Measurements from ENCODE around the gene CHD3.

Gene CHD3
- total RNA-seq = 444 to 560 reads per million in 2 donors

- DNase-seq = no peak
Observed at GRCh38 chr17:7888184-7888920, at the start of gene CHD3. Gene CHD3, plus strand, starts transcription at chr17:7888789. Its CDS starts 212 bp downstream, at chr17:7889001.

- no peak for DNase-seq
Observed at GRCh38 chr17:7839190-7839875, 49.3 kb upstream of the CHD3 start.

- DNase-seq = no peak
Observed at GRCh38 chr17:7839876-7840261, 48.7 kb upstream of the CHD3 start.

GRCh38 chr17:7840441-7840840 lies 48.1 kb upstream of the CHD3 start:
- no peak for DNase-seq

GRCh38 chr17:7840875-7841274 lies 47.7 kb upstream of the CHD3 start:
- no peak for DNase-seq

- DNase-seq = peak; percentile 97
Observed at GRCh38 chr17:7841396-7841914, 47.1 kb upstream of the CHD3 start.

GRCh38 chr17:7841915-7842379 lies 46.6 kb upstream of the CHD3 start:
- DNase-seq = peak; percentile 90

GRCh38 chr17:7842380-7843256 lies 46.0 kb upstream of the CHD3 start:
- peak; percentile 92 for DNase-seq

- DNase-seq = no peak
Observed at GRCh38 chr17:7843257-7843535, 45.4 kb upstream of the CHD3 start.

- peak; percentile 87 for DNase-seq
Observed at GRCh38 chr17:7843536-7844291, 44.9 kb upstream of the CHD3 start.

GRCh38 chr17:7844292-7845154 lies 44.1 kb upstream of the CHD3 start:
- peak; percentile 71 for DNase-seq

GRCh38 chr17:7845359-7846062 lies 43.1 kb upstream of the CHD3 start:
- DNase-seq = no peak

- no peak for DNase-seq
Observed at GRCh38 chr17:7846063-7846735, 42.4 kb upstream of the CHD3 start.

GRCh38 chr17:7846765-7847661 lies 41.6 kb upstream of the CHD3 start:
- DNase-seq = no peak

- DNase-seq = no peak
Observed at GRCh38 chr17:7848131-7848579, 40.4 kb upstream of the CHD3 start.

GRCh38 chr17:7848739-7849129 lies 39.9 kb upstream of the CHD3 start:
- no peak for DNase-seq

- DNase-seq = no peak
Observed at GRCh38 chr17:7849130-7849750, 39.3 kb upstream of the CHD3 start.

GRCh38 chr17:7849751-7850504 lies 38.7 kb upstream of the CHD3 start:
- no peak for DNase-seq
